ENCODE results near the gene MIPOL1. TPM values are rescaled to one million over a fixed set of nuclear protein-coding genes. Genes with fewer than 3 reads are reported as not detected.
A peak's percentile ranks its signal among the peaks of the same experiment; 100 is the strongest.

MIPOL1 gene
- total and polyA plus RNA-seq, 2 of the 13 experiments (the other 11 are each of a cell fraction or from before 2014, with no cell fraction given): 8.6 to 34.2 TPM

GRCh38 chr14:37595809-37596621 lies 398.3 kb downstream of the MIPOL1 start (continued):
- TF ChIP-seq, protein P1, sequence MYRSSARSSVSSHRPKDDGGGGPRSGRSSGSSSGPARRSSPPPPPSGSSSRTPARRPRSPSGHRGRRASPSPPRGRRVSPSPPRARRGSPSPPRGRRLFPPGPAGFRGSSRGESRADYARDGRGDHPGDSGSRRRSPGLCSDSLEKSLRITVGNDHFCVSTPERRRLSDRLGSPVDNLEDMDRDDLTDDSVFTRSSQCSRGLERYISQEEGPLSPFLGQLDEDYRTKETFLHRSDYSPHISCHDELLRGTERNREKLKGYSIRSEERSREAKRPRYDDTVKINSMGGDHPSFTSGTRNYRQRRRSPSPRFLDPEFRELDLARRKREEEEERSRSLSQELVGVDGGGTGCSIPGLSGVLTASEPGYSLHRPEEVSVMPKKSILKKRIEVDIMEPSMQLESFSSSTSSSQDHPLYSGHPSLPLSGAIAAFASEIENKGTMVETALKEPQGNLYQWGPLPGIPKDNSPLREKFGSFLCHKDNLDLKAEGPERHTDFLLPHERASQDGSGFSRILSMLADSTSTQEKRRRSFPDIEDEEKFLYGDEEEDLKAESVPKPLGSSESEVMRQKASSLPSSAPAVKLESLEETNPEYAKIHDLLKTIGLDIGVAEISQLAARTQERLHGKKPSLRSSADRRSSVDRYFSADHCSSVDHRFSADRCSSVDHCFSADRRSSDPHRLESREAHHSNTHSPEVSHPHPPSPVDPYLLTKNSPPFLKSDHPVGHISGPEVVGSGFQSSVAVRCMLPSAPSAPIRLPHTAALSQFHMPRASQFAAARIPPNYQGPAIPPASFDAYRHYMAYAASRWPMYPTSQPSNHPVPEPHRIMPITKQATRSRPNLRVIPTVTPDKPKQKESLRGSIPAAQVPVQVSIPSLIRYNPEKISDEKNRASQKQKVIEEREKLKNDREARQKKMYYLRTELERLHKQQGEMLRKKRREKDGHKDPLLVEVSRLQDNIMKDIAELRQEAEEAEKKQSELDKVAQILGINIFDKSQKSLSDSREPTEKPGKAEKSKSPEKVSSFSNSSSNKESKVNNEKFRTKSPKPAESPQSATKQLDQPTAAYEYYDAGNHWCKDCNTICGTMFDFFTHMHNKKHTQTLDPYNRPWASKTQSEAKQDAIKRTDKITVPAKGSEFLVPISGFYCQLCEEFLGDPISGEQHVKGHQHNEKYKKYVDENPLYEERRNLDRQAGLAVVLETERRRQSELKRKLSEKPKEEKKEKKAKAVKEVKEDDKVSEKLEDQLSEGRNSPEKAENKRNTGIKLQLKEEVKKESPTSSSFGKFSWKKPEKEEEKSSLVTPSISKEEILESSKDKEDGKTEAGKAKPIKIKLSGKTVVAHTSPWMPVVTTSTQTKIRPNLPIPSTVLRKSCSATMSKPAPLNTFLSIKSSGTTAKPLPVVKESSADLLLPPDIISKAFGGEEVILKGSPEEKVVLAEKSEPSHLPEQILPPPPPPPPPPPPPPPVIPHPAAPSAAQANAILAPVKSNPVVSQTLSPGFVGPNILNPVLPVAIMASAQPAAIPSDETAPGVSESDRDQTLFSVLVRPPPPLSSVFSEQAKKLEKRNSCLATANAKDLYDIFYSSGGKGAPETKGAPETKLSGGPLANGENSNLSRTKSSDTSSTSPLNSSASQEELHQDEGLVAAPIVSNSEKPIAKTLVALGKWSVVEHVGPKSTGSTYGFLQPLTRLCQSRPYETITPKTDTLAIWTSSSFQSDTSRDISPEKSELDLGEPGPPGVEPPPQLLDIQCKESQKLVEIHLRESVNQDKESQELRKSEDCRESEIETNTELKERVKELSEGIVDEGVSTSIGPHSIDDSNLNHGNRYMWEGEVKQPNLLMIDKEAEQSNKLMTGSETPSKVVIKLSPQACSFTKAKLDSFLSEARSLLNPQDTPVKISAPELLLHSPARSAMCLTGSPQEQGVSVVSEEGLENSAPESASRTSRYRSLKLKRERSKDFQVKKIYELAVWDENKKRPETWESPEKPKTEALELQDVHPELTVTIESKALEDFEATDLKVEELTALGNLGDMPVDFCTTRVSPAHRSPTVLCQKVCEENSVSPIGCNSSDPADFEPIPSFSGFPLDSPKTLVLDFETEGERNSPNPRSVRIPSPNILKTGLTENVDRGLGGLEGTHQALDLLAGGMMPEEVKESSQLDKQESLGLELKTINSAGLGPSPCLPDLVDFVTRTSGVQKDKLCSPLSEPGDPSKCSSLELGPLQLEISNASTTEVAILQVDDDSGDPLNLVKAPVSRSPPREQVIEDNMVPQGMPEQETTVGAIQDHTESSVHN (CRISPR knock-in tag; IDR thresholded peaks at IDR 0.05): peak; percentile 96; the same call in 1 of the 2 replicates
- TF ChIP-seq KLF12 (CRISPR knock-in tag; IDR thresholded peaks at IDR 0.05; ENCODE audit: borderline replicate concordance): peak; percentile 29; the same call in 1 of the 2 replicates
- peak; percentile 97; the same call in 1 of the 2 replicates for TF ChIP-seq KAT7 (CRISPR knock-in tag; IDR thresholded peaks at IDR 0.05; ENCODE audit: borderline replicate concordance)
- TF ChIP-seq, protein P2, sequence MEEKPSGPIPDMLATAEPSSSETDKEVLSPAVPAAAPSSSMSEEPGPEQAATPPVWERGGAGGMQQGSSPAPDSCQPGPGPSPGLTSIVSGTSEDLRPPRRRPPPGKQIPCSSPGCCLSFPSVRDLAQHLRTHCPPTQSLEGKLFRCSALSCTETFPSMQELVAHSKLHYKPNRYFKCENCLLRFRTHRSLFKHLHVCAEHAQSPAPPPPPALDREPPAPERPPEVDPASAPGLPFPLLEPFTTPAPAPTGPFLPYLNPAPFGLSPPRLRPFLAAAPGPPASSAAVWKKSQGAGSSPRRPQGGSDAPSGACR (CRISPR knock-in tag; IDR thresholded peaks at IDR 0.05): peak; percentile 92
- TF ChIP-seq ZNF619 (CRISPR knock-in tag; IDR thresholded peaks at IDR 0.05): peak; percentile 62; the same call in 1 of the 2 replicates
- no peak; the same call in 1 of the 2 replicates for TF ChIP-seq CREBL2 (CRISPR knock-in tag; IDR thresholded peaks at IDR 0.05; ENCODE audit: borderline replicate concordance)
- peak; percentile 98 for TF ChIP-seq ZSCAN29 (CRISPR knock-in tag; conservative IDR thresholded peaks at IDR 0.05)
- TF ChIP-seq ATF7 (IDR thresholded peaks at IDR 0.05): no peak; the same call in 1 of the 2 replicates
- TF ChIP-seq ATF7 (CRISPR knock-in tag; IDR thresholded peaks at IDR 0.05): peak; percentile 92
- TF ChIP-seq, protein P3, sequence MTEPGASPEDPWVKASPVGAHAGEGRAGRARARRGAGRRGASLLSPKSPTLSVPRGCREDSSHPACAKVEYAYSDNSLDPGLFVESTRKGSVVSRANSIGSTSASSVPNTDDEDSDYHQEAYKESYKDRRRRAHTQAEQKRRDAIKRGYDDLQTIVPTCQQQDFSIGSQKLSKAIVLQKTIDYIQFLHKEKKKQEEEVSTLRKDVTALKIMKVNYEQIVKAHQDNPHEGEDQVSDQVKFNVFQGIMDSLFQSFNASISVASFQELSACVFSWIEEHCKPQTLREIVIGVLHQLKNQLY (CRISPR knock-in tag; IDR thresholded peaks at IDR 0.05): no peak; the same call in 1 of the 2 replicates
- TF ChIP-seq ZNF430 (CRISPR knock-in tag; IDR thresholded peaks at IDR 0.05): peak; percentile 11; the same call in 1 of the 2 replicates
- TF ChIP-seq ZNF563 (CRISPR knock-in tag; IDR thresholded peaks at IDR 0.05): peak; percentile 87; the same call in 1 of the 2 replicates
- 0 out of 2 replicates have a peak, but pooled peaks have one; percentile 11 for TF ChIP-seq SETDB1 (CRISPR knock-in tag; IDR thresholded peaks at IDR 0.05; ENCODE audit: borderline replicate concordance)
- no peak for TF ChIP-seq NONO (IDR thresholded peaks at IDR 0.05)
- no peak for TF ChIP-seq NONO (CRISPR knock-in tag; conservative IDR thresholded peaks at IDR 0.05)
